GM18870 (cell line): Measurements from ENCODE around the gene RTKN.
"Not testable (repeated sequence)": the region's sequence is repeated elsewhere in the genome, so short reads cannot be mapped to it uniquely, and the experiment has no call there.

Experiments used
- ATAC-seq: cut with Tn5 transposase; IDR thresholded peaks from one replicate; pipeline ENCODE4 v1.9.1; 2021; ENCODE audit warnings: moderate library complexity; ENCODE audit not compliant: unreplicated experiment

Gene RTKN

GRCh38 chr2:74441690-74442482, at the start of gene RTKN:
TSS of gene RTKN (minus strand) at chr2:74441937. CDS start at chr2:74441816, 121 bp downstream.
- ATAC-seq = no peak

DNA sequence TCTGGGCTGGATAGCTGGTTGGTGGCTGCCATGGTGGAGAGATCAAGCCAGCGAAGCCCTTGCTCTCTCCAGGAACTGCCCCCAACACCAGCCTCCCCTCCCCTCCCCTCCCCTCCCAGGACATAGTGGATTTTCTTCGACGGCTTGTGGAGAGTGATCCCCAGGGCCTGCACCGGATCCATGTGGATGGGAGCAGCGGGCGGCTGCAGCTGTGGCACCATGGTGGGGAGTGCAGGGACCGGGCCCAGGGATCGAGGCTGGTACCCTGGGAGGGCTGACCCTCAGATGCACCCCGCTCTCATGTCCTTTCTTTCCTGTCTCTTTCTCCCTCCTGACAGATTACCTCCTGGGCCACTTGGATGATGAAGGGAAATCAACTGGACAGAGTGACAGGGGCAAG, 48.2 kb upstream of the RTKN start:
- no peak for ATAC-seq

- no peak for ATAC-seq
These were observed 47.1 kb upstream of the RTKN start for GRCh38 chr2:74488643-74489481.

DNA sequence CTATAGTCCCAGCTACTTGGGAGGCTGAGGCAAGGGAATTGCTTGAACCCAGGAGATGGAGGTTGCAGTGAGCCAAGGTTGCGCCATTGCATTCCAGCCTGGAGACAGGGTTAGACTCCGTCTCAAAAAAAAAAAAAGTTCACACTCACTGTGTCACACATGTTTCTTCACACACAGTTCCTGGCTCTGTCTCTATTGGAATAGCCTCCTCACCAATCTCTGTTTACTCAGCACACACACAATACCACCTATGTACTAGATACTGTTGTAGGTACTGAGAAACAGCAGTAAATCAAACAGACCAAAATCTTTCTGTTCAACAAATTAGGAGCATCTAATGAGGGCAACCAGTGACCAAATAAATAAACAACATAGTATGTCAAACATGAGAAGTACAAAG, 44.4 kb upstream of the RTKN start:
- ATAC-seq = no peak

- not testable (repeated sequence) for ATAC-seq
These were observed 42.0 kb upstream of the RTKN start for GRCh38 chr2:74483675-74484164.

DNA sequence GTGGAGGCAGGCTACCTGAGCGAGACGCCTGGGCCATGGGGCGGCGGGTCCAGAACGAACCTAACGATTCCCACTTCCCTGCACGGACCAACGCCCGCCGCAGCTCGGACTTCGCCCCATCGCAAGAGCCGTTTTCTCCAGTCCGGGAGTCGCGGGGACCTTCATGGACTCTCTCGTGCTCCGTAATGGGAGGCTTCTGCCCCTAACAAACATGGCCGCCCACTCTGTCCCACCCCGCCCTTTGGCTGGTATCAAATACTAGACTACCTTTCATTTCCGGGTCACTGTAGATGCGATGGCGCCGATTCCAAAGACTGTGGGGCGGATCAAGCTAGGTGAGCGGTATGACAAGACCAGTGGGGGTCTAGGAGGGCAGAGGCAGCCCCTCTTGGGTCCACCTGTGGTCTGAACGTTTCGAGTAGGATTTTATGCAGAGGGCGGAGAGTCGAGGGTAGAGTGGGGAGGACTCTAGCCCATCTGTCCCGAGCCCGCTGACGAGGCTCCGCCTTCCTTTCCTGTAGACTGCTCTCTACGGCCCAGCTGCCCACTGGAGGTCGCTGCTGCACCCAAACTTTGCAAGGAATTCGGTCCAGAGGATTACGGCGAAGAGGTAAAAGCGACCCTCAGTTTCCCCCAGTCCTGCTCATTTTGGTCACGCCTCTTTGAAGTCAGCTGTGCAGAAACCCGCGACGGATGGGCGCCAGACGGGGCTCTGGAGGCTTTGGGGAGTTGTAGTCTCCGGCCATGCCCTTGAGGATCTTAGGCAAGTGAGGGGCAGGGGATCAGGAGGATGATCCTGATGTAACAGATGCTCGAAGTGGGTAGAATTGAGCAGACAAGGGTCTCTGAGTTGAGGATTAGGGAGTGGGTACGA, 41.3 kb upstream of the RTKN start, which contains the start of the genes CCDC142 and TTC31:
TSS of gene CCDC142 (minus strand) at position 198 of the 874 bp plus-strand sequence. CDS start at position 37, 161 bp downstream.
TSS of gene TTC31 (plus strand) at position 281 of the 874 bp plus-strand sequence. CDS start at position 296, 15 bp downstream.
- peak; percentile 91 for ATAC-seq

DNA sequence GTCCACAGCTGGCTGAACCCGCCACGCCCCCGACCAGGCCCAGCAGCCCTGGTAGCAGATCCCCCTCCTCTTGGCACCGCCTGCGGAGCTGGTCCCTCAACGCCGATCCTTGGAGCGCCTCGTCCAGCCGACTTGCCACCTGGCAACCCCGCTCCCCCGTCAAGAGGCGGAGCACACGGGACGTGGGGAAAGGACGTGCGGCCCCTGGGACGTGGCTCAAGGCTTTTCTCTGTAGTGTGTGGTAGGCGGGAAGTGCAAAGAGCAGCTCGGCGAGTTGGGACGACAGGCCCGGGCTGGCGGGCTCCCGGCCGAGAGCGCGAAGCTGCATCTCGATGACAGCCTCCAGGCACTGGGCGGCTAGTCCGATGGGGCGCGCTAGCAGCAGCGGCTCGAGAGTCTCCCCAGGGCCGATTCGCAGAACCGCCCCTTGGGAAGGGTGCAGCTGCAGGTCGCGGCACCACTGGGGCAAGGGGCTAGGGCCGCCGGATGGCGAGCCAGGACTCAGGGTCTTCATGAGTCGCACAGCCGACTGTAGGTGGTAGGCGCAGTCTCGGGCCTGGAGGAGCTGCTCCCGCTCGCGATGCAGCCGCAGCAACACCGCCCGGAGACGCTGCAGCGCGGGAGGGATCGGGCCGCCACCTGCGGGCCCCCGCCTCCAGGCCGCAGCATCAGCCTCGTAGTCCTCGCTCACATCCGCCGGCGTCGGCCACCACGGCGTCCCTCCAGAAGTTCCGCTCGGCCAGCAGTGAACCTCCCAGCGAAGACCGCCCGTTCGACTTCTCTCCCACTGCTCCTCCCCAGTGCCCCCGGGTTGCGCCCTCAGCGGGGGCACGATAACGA, 40.4 kb upstream of the RTKN start:
- peak; percentile 33 for ATAC-seq

GRCh38 chr2:74481431-74481830, 39.7 kb upstream of the RTKN start:
- no peak for ATAC-seq

DNA sequence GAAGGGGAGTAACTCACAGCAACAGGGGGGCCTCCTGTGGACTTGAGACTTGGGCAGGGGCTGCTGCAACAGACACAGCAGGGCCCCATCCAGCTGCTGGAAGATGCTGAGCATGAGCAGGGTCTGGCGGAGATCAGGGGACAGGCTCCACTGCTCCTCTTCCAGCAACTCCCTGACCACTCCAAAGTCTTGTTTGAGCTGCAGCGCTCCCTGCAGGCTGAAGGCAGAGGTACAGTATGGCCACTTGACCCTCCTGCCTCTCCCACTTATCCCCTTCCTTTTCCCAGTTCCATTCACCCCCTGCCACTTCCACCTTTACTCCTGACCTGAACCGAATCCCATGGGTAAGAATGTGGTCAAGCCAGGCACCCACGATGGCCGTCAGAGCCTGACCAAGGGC, 33.2 kb upstream of the RTKN start:
- no peak for ATAC-seq

- no peak for ATAC-seq
These were observed 32.7 kb upstream of the RTKN start for GRCh38 chr2:74474481-74474880.

DNA sequence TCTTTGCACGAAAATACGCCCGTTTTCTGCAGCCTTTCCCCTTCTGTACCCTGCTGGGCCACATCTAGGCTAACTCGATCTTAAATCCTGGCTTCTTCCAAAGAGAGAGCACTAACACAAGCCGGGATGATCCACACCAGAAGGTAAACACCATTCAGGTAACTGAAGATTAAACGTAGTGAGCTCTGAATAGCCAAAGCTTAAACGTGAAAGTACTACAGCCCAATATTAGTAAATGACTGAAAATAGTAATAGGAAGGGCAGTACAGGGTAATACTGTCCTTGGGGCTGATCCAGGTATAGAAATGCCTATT, 31.2 kb upstream of the RTKN start:
- no peak for ATAC-seq

DNA sequence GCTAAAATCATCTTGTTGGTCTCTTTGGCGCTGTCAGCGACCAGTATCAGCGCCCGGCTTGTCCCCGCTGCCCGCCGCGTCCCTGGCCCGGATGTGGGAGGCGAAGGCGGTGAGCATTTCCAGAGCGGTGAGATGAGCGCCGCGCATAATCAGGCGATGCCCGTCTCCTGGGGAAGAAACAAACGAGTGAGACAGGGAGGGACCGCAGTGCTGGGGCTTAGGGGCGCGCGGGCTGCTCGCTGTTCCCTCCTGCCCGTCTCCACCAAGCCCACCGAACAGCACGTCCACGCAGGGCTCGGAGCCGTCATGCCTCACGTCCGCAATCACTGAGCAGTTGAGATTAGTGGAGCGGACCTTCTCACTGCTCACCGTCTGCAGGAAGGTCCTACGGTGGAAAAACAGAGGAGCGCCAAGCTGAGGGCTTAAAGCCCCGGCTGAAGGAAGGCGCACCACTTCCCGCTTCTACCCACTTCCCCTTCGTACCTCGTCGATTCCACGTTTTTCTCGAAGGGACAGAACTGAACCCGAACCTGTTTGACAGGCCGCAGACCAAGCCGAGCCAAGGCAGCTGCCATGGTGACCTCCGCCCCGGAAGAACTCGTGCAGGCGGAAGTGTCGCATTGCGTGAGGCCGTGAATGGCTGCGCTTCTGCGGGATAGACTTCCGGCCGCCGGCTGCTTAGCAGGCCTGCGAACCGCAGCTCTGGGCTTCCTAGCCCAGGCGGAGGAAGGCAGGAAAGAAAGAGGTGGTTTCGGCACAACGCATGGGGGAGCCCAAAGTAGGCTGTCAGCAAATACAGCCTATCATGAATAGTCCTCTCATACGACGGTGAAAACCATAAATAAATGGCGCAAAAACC, 30.6 kb upstream of the RTKN start, which contains the start of gene MRPL53:
TSS of gene MRPL53 (minus strand) at position 595 of the 859 bp plus-strand sequence. CDS start at position 575, 20 bp downstream.
- peak; percentile 60 for ATAC-seq

DNA sequence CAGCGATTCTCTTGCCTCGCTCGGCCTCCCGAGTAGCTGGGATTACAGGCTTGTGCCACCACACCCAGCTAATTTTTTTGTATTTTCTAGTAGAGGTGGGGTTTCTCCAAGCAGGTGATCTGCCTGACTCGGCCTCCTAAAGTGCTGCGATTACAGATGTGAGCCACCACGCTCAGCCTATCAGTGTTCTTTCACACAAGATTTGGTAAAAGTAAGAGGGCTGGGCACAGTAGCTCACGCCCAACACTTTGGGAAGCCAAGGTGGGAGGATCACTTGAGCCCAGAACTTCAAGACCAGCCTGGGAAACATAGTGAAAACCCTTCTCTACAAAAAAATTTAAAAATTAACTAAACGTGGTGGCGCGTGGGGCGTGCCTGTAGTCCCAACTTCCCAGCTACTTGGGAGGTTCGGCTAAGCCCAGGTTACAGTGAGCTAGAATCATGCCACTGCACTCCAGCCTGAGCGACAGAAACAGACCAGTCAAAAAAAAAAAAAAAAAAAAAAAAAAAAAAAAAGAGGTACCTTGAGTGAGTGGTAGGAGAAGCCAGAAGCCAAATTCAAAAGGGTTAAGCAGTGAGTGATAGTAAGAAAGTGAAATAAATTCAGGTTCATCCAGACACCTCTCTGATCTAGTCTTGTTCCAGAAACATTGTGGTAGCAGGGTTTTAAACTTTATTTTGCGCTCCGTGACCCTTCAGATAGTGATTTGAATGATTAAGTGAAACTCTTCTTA, 29.8 kb upstream of the RTKN start:
- ATAC-seq = no peak

DNA sequence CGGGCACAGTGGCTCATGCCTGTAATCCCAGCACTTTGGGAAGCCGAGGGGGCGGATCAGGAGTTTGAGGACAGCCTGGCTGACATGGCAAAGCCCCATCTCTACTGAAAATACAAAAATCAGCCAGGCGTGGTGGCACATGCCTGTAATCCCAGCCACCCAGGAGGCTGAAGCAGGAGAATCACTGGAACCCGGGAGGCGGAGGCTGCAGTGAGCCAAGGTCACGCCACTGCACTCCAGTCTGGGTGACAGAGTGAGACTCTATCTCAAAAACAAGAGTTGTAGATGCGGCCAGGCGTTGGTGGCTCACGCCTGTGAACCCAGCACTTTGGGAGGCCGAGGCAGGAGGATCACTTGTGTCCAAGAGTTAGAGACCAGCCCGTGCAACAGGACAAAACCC, 29.0 kb upstream of the RTKN start:
- not testable (repeated sequence) for ATAC-seq

- no peak for ATAC-seq
These were observed 22.7 kb upstream of the RTKN start for GRCh38 chr2:74464406-74464805.

DNA sequence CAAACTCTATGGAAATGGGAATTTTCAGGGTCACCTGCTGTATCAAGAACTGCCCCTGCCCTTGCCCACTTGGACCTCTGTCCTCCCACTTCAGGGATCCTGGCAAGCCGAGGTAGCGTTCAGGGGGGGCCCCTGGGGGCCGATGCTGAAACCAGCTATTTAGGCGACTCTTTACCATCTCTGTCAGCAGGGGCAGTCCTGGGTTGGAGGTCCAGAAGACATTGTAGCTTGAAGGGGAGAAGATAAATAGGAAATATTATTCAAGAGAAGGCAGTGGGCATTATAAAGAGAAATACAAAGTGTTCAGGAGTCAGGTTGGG, 21.0 kb upstream of the RTKN start:
- ATAC-seq = no peak

GRCh38 chr2:74462054-74462785, 20.5 kb upstream of the RTKN start:
- ATAC-seq = no peak
